ENCODE measurements around the gene MRPL1.

The MRPL1 gene

GRCh38 chr4:77893451-77893850, 30.8 kb downstream of the MRPL1 start:
- DNase-seq (ENCODE audit: extremely low read depth, low read depth): no peak
- no peak for TF ChIP-seq CTCF (IDR thresholded peaks at IDR 0.05; ENCODE audit: low read depth, low read length, missing control alignments)
- H3K4me3 ChIP-seq (replicated peaks; ENCODE audit: low read depth, low read length): no peak overlapping the region

GRCh38 chr4:77899607-77900006, 37.0 kb downstream of the MRPL1 start:
- no peak for TF ChIP-seq CTCF (IDR thresholded peaks at IDR 0.05; ENCODE audit: low read depth, low read length, missing control alignments)
- H3K4me3 ChIP-seq (replicated peaks; ENCODE audit: low read depth, low read length): no peak overlapping the region
- DNase-seq (ENCODE audit: extremely low read depth, low read depth): no peak

GRCh38 chr4:77903186-77903585, 40.6 kb downstream of the MRPL1 start:
- H3K4me3 ChIP-seq (replicated peaks; ENCODE audit: low read depth, low read length): no peak overlapping the region
- TF ChIP-seq CTCF (IDR thresholded peaks at IDR 0.05; ENCODE audit: low read depth, low read length, missing control alignments): no peak
- no peak for DNase-seq (ENCODE audit: extremely low read depth, low read depth)

GRCh38 chr4:77905651-77906263, 43.1 kb downstream of the MRPL1 start:
- no peak for TF ChIP-seq CTCF (IDR thresholded peaks at IDR 0.05; ENCODE audit: low read depth, low read length, missing control alignments)
- no peak for DNase-seq (ENCODE audit: extremely low read depth, low read depth)
- H3K4me3 ChIP-seq (replicated peaks; ENCODE audit: low read depth, low read length): no peak overlapping the region

- no peak for DNase-seq (ENCODE audit: extremely low read depth, low read depth)
- H3K4me3 ChIP-seq (replicated peaks; ENCODE audit: low read depth, low read length): no peak overlapping the region
- no peak for TF ChIP-seq CTCF (IDR thresholded peaks at IDR 0.05; ENCODE audit: low read depth, low read length, missing control alignments)
These were observed 48.0 kb downstream of the MRPL1 start for GRCh38 chr4:77910676-77911075.

- H3K4me3 ChIP-seq (replicated peaks; ENCODE audit: low read depth, low read length): no peak overlapping the region
- no peak for TF ChIP-seq CTCF (IDR thresholded peaks at IDR 0.05; ENCODE audit: low read depth, low read length, missing control alignments)
- DNase-seq (ENCODE audit: extremely low read depth, low read depth): no peak
These were observed 48.5 kb downstream of the MRPL1 start for GRCh38 chr4:77911091-77911490.
